ENCODE data around the gene RDH5.
A peak's percentile ranks its signal among the peaks of the same experiment; 100 is the strongest.

The RDH5 gene

GRCh38 chr12:55713721-55714120, 6.5 kb upstream of the RDH5 start:
- FAIRE-seq = no peak

DNA sequence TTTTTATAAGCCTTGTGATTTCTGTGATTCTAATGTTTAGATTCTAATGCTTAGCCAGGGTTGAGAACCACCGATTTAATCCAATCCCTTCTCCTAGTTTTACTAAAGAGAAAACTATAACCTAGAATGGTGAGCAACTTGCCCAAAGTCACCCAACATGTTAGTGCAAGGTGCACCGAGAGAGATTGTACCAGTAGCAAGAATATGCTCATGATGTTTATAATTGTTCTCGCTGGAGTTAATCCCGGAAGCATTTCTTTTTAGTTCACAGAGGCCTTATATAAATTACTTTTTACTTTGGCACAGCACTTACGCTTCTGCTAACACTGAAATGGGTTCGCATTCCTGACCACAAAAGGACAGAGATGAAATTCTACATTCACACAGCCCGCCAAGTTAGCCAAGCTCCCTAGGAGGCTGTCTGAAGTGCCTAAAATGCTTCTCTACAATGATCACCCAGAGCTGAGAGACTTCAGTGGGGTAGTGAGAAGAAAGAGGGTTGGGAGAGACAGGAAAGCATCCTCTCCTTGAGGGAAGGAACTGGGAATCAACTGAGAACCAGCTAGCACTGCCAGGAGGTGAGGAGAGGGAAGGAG, 4.9 kb upstream of the RDH5 start:
- no peak for FAIRE-seq

DNA sequence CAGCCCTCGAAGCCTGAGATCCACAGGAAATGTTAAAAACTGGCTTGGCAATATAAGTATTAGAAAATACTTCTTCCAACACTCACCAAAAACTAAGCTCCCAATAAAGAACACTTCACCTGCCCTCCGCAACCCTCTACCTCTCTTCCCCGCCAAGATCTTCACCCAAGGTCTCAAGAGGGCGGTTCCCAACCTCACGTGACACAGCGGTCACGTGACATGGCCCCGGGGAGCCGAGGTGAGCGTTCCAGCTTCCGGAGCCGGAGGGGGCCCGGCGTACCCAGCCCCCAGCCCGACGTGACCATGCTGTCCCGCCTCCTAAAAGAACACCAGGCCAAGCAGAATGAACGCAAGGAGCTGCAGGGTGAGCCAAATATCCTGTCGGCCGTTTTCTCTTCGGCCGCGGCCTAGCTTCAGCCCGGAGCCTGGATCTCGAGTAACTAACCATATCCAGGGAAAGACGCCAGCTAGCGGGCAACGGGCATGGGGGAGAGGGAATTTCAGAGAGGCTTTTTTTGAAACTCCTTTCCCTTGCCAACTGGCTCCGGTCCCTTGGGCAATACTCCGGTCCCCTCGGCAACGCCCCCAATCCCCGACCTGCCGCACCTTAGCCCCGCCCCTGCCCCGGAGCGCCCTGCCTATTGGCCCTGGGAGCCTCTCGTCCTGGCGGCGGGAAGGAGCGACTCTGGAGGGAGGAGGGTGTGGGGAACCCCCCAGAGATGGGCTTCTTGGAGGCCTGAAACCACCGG, 4.2 kb upstream of the RDH5 start, which contains the start of gene BLOC1S1:
Gene BLOC1S1, plus strand, starts transcription at position 214 of the 749 bp plus-strand sequence. Its CDS starts 6 bp downstream, at position 220.
- no peak for FAIRE-seq

- FAIRE-seq = no peak
Observed at GRCh38 chr12:55716582-55716957, 3.6 kb upstream of the RDH5 start.

- FAIRE-seq = no peak
Observed at GRCh38 chr12:55717011-55718007, 2.9 kb upstream of the RDH5 start.

- no peak for FAIRE-seq
Observed at GRCh38 chr12:55718015-55718414, 2.2 kb upstream of the RDH5 start.

GRCh38 chr12:55718624-55719275, 1.4 kb upstream of the RDH5 start:
- no peak for FAIRE-seq

DNA sequence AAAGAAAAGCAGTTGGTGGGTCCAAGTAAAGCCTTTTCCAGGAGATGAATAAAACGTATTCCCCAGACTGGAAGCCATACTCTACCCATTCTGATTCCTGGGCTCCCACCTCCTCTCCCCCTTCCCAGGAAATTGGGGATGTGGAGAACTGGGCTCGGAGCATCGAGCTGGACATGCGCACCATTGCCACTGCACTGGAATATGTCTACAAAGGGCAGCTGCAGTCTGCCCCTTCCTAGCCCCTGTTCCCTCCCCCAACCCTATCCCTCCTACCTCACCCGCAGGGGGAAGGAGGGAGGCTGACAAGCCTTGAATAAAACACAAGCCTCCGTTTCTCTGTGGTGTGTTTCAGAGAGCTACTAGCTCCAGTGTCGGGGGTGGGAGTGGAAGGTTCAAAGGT, 822 bp upstream of the RDH5 start:
- no peak for FAIRE-seq

DNA sequence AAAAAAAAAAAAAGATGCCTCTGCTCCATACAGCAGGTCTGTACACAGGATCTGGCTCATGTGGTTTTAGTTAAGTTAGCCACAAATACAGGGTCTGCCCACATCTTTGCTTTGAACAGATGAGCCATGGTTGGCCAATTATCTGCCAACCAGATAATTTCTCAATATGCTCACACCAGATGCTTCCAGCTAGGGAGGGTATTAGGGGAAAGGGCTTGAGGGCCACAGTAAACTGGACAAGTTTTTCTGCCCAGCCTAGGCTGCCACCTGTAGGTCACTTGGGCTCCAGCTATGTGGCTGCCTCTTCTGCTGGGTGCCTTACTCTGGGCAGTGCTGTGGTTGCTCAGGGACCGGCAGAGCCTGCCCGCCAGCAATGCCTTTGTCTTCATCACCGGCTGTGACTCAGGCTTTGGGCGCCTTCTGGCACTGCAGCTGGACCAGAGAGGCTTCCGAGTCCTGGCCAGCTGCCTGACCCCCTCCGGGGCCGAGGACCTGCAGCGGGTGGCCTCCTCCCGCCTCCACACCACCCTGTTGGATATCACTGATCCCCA, 776 bp downstream of the RDH5 start:
- FAIRE-seq = no peak

GRCh38 chr12:55721601-55722213, 1.5 kb downstream of the RDH5 start:
- no peak for FAIRE-seq

DNA sequence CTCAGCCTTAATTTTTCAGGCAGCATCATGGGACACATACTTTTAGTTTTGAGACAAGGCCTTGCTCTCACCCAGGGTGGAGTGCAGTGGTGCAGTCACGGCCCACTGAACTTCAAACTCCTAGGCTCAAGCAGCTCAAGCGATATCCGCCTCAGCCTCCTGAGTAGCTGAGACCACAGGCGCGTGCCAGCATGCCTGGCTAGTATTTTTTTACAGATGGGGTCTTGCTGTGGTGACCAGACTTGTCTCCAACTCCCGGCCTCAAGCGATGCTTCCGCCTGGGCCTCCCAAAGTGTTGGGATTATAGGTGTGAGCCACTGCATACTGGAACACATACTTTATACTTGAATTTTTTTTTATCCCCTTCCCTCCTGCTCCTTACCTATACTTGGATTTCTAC, 2.8 kb downstream of the RDH5 start:
- FAIRE-seq = no peak

DNA sequence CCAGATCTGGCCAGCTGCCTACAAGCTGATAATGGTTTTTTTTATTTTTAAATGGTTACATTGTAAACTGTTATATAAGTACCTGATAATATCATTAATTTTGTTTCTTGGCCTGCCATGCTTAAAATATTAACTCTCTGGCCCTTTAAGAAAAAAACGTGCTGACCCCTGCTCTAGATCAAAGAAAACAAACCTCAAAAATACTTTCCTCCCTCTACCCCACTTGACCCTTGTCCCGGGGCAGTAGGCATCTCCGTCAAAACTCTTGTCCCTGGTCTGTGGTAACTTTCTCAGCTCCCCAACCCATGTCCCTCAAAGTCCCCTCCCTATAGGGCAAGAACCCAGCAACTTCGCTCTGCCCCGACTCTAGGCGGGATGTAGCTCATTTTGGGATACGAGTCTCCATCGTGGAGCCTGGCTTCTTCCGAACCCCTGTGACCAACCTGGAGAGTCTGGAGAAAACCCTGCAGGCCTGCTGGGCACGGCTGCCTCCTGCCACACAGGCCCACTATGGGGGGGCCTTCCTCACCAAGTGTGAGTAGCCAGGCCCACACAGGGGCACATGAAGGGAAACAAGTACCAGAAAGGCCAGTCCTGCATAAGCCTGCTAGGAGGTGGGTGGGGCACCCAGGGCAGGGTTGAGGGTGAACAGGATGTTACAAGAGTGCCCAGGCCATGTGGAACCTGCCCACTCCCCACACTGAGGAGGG, 3.5 kb downstream of the RDH5 start:
- FAIRE-seq = no peak

DNA sequence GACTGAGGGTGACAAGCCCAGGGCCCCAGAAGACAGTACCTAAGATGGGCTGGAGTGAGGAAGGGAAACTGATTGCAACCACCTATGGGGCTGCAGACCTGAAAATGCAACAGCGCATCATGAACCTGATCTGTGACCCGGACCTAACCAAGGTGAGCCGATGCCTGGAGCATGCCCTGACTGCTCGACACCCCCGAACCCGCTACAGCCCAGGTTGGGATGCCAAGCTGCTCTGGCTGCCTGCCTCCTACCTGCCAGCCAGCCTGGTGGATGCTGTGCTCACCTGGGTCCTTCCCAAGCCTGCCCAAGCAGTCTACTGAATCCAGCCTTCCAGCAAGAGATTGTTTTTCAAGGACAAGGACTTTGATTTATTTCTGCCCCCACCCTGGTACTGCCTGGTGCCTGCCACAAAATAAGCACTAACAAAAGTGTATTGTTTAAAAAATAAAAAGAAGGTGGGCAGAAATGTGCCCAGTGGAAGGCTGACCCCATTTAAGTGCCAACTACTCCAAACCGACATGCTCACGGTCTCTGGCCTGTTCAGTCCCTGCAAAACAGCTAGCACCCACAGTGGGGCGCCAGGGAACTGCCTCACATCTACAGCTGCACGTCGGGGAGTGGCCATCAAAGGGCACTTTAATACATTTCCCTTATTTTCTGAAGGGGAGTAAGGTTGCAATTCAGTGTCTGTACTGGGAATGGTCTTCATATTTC, 4.2 kb downstream of the RDH5 start:
- FAIRE-seq = no peak

DNA sequence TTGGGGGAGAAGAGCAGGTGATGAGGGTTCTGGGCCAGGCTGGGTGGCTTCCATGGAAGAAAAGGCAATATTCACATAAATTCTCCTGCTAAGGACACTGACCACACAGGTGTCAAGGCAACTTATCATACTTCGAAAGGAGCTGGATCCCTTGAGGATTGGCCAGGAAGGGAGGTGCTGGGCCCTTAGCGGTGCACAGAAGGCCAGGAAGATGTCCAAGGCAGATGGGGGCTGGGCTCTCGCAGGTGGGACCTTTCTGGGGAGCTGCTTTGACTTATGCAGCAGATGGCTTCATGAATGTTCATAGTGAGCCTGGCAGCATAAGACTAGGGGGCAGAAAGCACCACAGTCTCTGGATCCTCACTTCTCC, 4.7 kb downstream of the RDH5 start:
- FAIRE-seq = no peak

DNA sequence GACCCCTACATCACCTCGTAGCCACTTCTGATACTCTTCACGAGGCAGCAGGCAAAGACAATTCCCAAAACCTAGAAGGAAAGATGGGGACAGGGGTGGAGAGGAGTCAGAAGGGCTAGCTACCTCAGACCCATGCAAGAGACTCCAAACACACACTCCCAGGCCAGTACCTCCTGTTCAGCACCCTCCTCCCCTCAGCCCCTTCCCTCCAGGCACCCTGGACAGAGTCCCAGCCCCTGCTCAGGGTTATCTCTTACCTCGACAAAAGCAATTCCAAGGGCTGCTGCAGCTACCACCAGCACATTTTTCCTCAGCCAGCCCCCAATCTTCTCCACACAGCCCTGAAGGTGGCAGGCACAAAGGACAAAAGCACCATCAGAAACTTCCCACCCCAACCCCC, 5.4 kb downstream of the RDH5 start:
- no peak for FAIRE-seq

DNA sequence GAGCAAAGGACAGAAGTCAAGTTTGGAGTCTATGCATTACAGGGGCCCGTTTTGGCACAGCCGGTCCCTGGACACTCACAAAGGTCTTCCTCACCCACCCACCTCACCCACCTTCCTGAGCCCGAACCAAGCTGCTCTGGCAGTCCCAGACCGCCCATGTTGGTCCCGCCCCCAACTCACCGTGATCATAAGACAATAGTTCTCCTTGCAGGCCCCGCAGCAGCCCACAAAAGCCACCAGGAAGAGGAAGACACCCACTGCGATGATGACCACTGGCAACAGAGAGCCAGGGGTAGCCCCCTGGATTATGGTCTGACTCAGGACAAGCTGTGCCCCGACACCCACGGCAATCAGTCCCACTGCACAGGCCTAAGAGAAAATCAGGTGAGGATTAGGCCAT, 6.8 kb downstream of the RDH5 start:
- no peak for FAIRE-seq

- no peak for FAIRE-seq
Observed at GRCh38 chr12:55727643-55728185, 7.5 kb downstream of the RDH5 start.

- FAIRE-seq = no peak
Observed at GRCh38 chr12:55728186-55728938, 8.2 kb downstream of the RDH5 start.

GRCh38 chr12:55728939-55729818, 9.0 kb downstream of the RDH5 start, which contains the start of gene CD63:
CD63 (minus strand) TSS chr12:55729009; CDS start chr12:55728341, 668 bp downstream.
- FAIRE-seq = peak; percentile 57
